MCF 10A (cell line): Measurements from ENCODE around the gene ADAMTS14. TPM values are rescaled to one million over a fixed set of nuclear protein-coding genes. Genes with fewer than 3 reads are reported as not detected.

Experiments used
- BruUV-seq: library from RNA; stranded (reverse); fragments of 400-500 nt; replicated peaks from 2 replicates; lab custom pipeline; 2021; lab: Mats Ljungman, UMichigan
- CTCF ChIA-PET: fragments of 300-600 bp; sonication (Branson Sonifier 250); formaldehyde crosslinking; extraction: SDS; loops from one replicate; lab custom pipeline; 2021; ENCODE audit warnings: antibody characterized with exemption, inconsistent platforms; lab: Yijun Ruan, JAX
- POLR2A ChIA-PET: fragments of 300-600, 350-650 bp; sonication (Branson Sonifier 250); formaldehyde crosslinking; extraction: SDS; loops from one replicate; lab custom pipeline; 2020; ENCODE audit warnings: antibody characterized with exemption, inconsistent platforms; lab: Yijun Ruan, JAX
- DNase-seq: peaks from one replicate; pipeline ENCODE4 v3.0.0-alpha.2; 2018; ENCODE audit not compliant: unreplicated experiment
- H3K27ac Mint-ChIP-seq: one replicate; pipeline ENCODE4 v1.8.0; 2022; ENCODE audit warnings: mild to moderate bottlenecking, low read depth, mixed read lengths; ENCODE audit not compliant: unreplicated experiment
- H3K27me3 Mint-ChIP-seq: one replicate; pipeline ENCODE4 v1.8.0; 2022; ENCODE audit warnings: mixed read lengths; ENCODE audit not compliant: insufficient read depth, unreplicated experiment
- H3K36me3 Mint-ChIP-seq: one replicate; pipeline ENCODE4 v1.8.0; 2022; ENCODE audit warnings: mild to moderate bottlenecking, moderate library complexity, mixed read lengths; ENCODE audit not compliant: insufficient read depth, unreplicated experiment
- H3K4me1 Mint-ChIP-seq: one replicate; pipeline ENCODE4 v1.8.0; 2022; ENCODE audit warnings: mixed read lengths; ENCODE audit not compliant: insufficient read depth, unreplicated experiment
- H3K4me3 Mint-ChIP-seq: one replicate; pipeline ENCODE4 v1.8.0; 2022; ENCODE audit warnings: mild to moderate bottlenecking, moderate library complexity, mixed read lengths; ENCODE audit not compliant: unreplicated experiment
- H3K9me3 Mint-ChIP-seq: one replicate; pipeline ENCODE4 v1.8.0; 2022; ENCODE audit warnings: mixed read lengths; ENCODE audit not compliant: unreplicated experiment
- intact Hi-C: fragments of 100-400 bp; cut with micrococcal nuclease; formaldehyde crosslinking; loops from 2 replicates; pipeline ENCODE4 v1.14.1; 2022
- total RNA-seq: library from RNA; stranded (reverse); gene quantifications from 2 replicates; pipeline ENCODE4 v1.2.3, GENCODE V29; 2022
- TF ChIP-seq, protein P1 (sequence below): fragments of 200-600 bp; IDR thresholded peaks from one replicate; pipeline ENCODE4 v1.8.0; 2022; ENCODE audit warnings: antibody characterized with exemption, mild to moderate bottlenecking; ENCODE audit not compliant: unreplicated experiment

The ADAMTS14 gene
- total RNA-seq, 1 experiment from 2014 or later, result not detected

- ChIA-PET POLR2A (no interaction called here), CTCF (interaction anchor here (0.7 to 1.0 kb wide), 2 partner anchors 23 to 181 kb away, joined by 3 read pairs; no protein-coding TSS in a partner anchor)
- H3K9me3 Mint-ChIP-seq, result no peaks in the 10 kb centered on the region
- TF ChIP-seq, protein P1, sequence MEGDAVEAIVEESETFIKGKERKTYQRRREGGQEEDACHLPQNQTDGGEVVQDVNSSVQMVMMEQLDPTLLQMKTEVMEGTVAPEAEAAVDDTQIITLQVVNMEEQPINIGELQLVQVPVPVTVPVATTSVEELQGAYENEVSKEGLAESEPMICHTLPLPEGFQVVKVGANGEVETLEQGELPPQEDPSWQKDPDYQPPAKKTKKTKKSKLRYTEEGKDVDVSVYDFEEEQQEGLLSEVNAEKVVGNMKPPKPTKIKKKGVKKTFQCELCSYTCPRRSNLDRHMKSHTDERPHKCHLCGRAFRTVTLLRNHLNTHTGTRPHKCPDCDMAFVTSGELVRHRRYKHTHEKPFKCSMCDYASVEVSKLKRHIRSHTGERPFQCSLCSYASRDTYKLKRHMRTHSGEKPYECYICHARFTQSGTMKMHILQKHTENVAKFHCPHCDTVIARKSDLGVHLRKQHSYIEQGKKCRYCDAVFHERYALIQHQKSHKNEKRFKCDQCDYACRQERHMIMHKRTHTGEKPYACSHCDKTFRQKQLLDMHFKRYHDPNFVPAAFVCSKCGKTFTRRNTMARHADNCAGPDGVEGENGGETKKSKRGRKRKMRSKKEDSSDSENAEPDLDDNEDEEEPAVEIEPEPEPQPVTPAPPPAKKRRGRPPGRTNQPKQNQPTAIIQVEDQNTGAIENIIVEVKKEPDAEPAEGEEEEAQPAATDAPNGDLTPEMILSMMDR, result no peak
- H3K4me3 Mint-ChIP-seq, result no peak overlapping the region
- H3K4me1 Mint-ChIP-seq, result no peaks in the 10 kb centered on the region
- no peak for DNase-seq
- no peaks in the 10 kb centered on the region for H3K27me3 Mint-ChIP-seq
- H3K27ac Mint-ChIP-seq, result no peak overlapping the region
- BruUV-seq, result no TSS peak
- no peaks in the 10 kb centered on the region for H3K36me3 Mint-ChIP-seq
- intact Hi-C loops, result no loop called here
Measured at GRCh38 chr10:70730955-70731354, 58.6 kb downstream of the ADAMTS14 start.

- no peak overlapping the region for H3K4me3 Mint-ChIP-seq
- H3K36me3 Mint-ChIP-seq, result no peaks in the 10 kb centered on the region
- H3K4me1 Mint-ChIP-seq, result no peaks in the 10 kb centered on the region
- CTCF ChIA-PET, result interaction anchor here (0.7 to 1.1 kb wide), 3 partner anchors 16 to 897 kb away, joined by 3 to 4 read pairs (median 3); no protein-coding TSS in a partner anchor
- no TSS peak for BruUV-seq
- H3K9me3 Mint-ChIP-seq, result no peaks in the 10 kb centered on the region
- intact Hi-C loops, result no loop called here
- no peak for DNase-seq
- H3K27ac Mint-ChIP-seq, result no peak overlapping the region
- POLR2A ChIA-PET, result no interaction called here
- peaks cover 2% of the 10 kb centered on the region for H3K27me3 Mint-ChIP-seq
- TF ChIP-seq, protein P1, result no peak
Measured at GRCh38 chr10:70732569-70732968, 60.3 kb downstream of the ADAMTS14 start.

DNA sequence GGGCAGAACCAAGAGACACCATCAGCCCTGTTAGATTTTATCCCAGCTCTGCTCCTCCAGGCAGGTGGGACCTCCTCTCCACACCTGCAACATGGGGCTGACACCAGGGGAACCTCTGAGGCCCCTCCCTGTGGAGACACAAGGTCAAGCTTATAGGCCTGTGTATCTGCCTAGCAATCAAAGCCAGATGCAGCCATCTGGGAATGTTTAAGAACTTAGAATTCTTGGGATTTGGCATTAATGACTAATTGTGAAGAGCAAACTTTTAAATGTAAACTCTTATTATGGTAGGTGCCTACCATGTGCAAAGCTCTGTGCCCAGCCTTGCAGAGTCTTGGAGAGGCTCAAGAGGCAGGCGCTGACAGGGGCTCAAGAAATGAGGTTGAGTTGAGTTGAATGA, 60.7 kb downstream of the ADAMTS14 start:
- no TSS peak for BruUV-seq
- ChIA-PET POLR2A (interaction anchor here (0.7 kb wide), 1 partner anchor 71 kb away, joined by 3 read pairs; no protein-coding TSS in a partner anchor), CTCF (interaction anchor here (0.7 to 1.1 kb wide), 3 partner anchors 16 to 897 kb away, joined by 3 to 4 read pairs (median 3); no protein-coding TSS in a partner anchor)
- H3K27ac Mint-ChIP-seq, result no peak overlapping the region
- no peak for DNase-seq
- no peaks in the 10 kb centered on the region for H3K4me1 Mint-ChIP-seq
- no peaks in the 10 kb centered on the region for H3K9me3 Mint-ChIP-seq
- peaks cover 7% of the 10 kb centered on the region for H3K27me3 Mint-ChIP-seq
- H3K4me3 Mint-ChIP-seq, result no peak overlapping the region
- H3K36me3 Mint-ChIP-seq, result no peaks in the 10 kb centered on the region
- intact Hi-C loops, result no loop called here
- TF ChIP-seq, protein P1, result no peak

DNA sequence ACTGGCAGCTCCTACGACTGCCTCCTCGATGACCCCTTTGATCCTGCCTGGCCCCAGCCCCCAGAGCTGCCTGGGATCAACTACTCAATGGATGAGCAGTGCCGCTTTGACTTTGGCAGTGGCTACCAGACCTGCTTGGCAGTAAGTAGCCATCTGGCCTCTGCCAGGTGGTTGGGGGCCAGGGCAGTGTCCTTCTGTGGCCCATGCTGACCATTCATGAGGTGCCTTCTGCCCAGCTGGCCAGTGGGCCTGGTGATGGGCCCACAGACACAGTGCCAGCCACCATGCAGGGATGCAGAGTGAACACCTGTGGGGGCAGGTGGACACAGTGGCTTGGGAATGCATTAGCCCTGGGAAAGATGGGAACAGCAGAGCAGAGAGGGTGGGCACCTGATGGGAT, 62.9 kb downstream of the ADAMTS14 start:
- no TSS peak for BruUV-seq
- TF ChIP-seq, protein P1, result no peak
- Mint-ChIP-seq H3K36me3 (no peaks in the 10 kb centered on the region), H3K4me3 (no peak overlapping the region), H3K4me1 (no peaks in the 10 kb centered on the region), H3K27ac (no peak overlapping the region), H3K27me3 (peaks cover 10% of the 10 kb centered on the region), H3K9me3 (no peaks in the 10 kb centered on the region)
- ChIA-PET POLR2A (interaction anchor here (1.2 kb wide), 1 partner anchor 15 kb away, joined by 3 read pairs; no protein-coding TSS in a partner anchor), CTCF (no interaction called here)
- intact Hi-C loops, result no loop called here
- DNase-seq, result no peak
